ENCODE measurements around the gene WWOX.

WWOX gene

DNA sequence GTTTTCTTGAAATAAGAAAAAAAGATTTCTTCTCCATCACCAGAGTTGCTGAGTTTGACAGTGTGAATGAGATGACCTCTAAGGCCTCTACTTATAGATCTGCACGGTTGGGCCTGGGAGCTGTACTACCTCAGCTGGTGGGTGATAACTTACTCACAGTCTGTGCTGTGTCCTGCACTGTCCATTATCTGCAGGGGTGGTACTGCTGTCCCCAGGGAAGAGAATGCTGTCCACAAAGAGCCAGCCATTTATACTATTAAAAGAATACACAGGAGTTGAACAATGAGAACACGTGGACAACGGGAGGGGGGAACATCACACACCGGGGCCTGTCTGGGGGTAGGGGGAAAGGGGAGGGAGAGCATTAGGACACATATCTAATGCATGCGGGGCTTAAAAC lies 655.3 kb downstream of the WWOX start:
- no peak for DNase-seq

- no peak for DNase-seq
Observed at GRCh38 chr16:78755751-78756661, 656.6 kb downstream of the WWOX start.

- no peak for DNase-seq
Observed at GRCh38 chr16:78759596-78759995, 660.1 kb downstream of the WWOX start.

- no peak for DNase-seq
Observed at GRCh38 chr16:78760611-78761010, 661.2 kb downstream of the WWOX start.

DNA sequence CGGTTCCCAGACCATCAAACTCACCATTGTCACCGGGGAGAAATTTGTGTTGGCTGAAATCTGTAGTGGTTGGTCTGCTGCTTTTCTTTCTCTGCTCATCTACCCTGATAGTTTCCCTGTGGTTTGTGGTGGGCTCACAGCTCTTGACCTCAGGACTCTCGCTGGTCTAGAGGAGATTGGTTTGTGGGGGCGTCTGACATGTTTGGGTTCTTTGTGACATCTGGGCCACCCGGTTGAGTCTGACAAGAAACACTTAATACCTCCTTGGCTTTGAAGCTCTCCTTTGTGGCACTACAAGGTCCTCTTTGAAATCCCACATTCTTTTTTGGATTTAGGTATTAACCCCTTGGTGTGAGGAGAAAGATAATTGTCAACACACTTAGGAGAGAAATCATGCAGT lies 662.0 kb downstream of the WWOX start:
- peak; percentile 30 for DNase-seq

- DNase-seq: no peak
Observed at GRCh38 chr16:78762222-78762621, 662.8 kb downstream of the WWOX start.

- no peak for DNase-seq
Observed at GRCh38 chr16:78763821-78764440, 664.5 kb downstream of the WWOX start.

DNA sequence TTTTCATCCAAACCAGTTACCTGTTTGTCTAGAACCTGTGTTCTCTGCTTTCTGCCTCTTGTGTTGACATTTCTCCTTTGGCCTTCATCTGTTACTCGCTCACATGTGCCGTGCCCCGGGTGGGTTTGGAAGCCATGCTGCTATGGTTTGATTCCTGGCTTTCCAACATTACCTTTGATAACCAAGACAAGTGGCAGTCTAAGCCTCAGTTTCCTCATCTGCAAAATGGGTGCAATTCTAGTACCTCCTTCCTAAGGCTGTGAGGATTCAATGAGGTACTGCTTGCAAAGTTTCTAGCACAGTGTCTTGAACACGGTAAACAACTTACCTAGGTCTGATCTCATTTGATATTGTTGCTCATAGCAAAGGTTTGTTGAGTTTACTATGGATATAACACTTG lies 665.0 kb downstream of the WWOX start:
- DNase-seq: no peak

GRCh38 chr16:78768226-78768625 lies 668.8 kb downstream of the WWOX start:
- no peak for DNase-seq

DNA sequence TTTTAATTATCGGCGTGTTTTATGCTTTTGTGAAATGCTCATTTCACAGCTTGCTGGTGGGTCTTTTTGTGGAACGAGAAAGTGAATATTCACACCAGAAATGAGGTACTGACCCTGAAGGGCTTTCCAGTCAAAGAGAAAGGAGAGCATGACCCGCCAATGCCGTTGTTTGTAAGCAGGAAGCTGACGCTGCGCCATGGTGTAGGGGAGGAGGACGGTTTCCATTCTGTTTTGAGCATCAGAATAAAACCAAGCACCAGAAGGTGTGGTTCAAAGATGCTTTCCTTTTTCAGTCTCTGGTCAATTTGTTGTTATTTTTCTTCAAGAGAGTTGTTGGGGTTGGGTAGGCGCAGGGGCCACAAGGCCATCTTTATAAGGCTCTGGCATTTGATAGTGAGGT lies 669.3 kb downstream of the WWOX start:
- DNase-seq: peak; percentile 63

DNA sequence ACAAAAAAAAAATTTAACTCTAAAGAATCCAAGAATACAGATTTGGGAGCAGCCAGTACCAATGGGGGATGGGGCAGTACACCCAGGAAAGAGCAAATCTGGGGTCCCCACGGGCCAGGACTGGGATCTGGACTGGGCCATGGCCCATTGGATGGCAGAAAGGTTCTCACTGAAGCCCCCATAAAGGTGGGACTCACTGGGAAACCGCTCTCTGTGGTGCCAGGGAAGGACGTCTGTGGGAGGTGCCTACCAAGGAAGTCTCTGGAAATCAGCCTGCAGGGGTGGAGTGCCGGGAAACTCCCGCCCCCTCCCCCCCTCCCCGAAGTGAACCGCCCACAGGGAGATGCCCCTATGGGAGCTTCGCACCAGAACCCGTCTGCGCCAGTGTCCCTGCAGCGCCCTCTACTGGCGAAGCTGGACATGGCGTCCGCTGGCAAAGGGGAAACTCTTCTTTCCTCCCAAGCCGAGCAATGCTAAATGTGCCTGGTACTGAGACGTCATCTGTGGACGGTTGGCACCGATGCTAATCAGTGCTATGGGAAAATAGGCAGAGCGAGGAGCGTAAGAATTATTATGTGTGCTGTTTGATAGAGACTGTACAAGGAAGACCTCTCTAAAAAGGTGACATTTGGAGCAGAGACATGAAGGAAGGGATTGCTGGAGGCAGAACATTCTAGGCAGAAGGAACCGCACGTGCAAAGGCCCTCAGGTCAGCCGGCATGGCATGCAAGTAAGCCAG lies 671.1 kb downstream of the WWOX start:
- DNase-seq: peak; percentile 83

GRCh38 chr16:78773291-78773702 lies 673.8 kb downstream of the WWOX start:
- DNase-seq: peak; percentile 57

DNA sequence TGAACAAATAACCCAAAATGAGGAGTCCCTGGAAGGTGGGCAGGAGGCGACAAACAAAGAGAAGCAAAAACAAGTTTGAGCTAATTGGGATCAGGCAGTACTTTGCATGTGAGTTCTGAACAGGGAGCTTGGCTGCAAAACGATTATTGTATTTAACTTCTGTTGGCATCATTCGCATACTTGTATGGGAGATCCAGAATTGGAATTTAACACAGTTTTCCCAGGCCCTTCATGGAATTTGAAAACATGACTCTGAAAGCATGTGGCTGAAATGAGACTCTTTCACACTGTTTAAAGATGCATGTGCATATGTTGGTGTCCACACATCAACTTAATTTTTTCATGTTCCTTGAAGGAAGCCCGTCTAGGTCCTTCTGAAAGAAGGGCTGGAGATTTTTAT lies 674.3 kb downstream of the WWOX start:
- no peak for DNase-seq

DNA sequence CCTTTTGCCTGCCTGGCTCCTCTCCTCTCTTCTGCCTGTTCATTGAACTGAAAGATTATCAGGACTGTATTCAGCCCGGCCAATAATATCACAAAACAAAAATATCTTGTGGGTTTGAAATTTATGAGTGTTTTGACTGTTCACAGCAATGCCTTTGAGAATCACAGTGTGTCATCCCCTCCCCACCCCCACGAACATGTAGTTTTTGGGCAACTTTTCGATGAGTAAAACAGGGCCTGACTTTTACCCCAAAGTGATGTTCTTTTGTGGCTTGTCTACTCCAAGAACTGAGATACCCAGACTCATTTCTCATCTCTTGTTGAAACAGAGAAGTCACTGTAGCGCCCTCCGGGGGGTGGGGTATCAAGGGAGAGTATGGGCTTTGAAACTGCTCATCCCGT lies 675.7 kb downstream of the WWOX start:
- peak; percentile 82 for DNase-seq

DNA sequence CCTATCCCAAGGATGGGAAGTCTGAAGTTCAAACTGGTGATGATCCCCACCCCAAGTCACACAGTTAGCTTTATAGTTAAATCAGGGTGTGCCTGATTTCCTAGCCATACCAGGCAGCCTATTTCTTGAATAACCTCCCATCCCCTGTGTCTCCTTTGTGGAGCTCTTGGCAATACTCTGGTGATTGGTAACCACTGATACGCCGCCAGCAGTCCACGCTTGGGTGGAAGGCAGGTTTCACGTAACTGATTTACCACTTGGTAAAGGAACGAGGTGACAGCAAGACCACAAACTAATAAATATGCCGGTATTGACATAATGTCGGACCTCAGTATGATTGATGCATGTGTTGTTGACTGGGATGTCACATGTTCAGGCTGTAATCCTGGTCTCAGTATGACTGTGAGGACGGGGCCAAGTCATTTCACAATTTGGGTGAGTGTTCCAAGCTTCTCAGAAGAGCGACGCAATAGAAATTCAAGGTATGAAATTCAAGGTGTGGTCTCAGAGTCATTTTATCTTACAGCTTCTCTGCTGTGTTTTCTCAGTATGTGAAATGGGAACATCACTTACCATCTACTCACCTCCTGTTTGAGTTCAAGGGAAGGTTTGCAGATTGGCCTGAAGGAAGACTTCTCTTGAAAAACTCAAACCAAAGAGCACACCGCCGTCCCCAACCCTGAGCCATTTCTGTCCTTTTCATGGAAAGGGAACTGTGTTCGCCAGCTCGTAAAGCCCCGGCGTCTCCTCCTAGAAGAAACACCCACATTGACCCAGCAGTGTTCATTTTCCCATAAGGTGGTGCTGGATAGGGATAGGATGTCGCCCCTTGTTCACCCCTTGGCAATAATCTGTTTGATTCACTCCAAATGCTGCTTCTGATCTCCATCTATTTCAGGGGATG lies 678.9 kb downstream of the WWOX start:
- peak; percentile 62 for DNase-seq

DNA sequence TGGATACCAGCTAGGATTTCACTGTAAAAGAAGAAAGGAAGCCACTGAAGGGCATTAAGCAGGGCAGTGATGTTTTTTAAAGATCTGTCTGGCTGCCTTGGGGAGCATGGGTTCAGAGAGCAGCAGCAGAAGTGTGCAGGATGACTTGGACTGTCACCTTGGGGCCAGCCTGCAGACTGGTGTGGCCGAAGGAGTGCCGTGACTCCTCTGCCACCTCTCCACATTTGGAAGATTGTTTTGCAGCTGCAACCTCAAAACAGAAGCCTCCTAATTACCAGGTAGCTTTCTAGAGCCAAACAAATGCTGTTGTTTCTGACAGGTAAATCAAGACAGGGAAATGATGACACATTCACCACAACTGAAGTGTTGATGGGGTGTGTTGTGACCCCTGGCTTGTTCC lies 681.4 kb downstream of the WWOX start:
- no peak for DNase-seq

- no peak for DNase-seq
Observed at GRCh38 chr16:78782572-78782971, 683.1 kb downstream of the WWOX start.

DNA sequence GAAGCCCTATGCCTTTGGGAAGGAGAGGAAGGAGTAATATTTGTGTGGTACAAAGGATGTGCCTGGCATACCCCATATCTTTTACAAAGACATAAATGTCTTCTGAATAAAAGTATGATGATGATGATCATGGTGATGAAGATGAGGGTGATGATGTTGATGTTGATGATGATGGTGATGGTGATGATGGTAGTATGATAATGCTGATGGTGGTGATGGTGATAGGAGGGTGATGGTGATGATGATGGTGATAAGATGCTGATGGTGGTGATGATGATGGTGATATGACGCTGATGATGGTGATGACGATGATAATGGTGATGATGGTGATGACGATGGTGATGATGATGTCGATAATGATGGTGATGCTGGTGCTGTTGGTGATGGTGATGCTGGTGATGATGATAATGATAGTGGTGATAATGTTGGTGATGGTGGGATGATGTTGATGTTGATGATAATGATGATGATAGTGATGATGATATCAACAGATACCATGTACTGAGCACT lies 684.2 kb downstream of the WWOX start:
- no peak for DNase-seq

DNA sequence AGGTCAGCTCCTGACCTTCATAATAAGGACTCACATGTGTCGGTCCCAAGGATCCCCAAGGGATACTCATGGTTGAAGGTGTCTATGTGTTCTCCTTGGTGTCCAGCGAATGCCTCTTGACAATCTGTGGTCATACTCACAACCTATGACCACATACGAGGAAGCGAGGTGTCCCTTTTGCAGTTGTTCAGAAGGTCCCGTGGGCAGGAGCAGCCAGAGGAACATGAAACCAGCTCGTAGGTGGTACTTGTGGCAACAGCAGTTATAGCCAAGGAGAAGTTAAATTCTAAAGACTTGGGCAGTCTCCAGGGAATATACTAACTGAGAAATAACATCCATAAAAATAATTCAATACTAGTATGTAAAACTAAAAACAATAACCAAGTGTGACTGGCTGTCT lies 685.3 kb downstream of the WWOX start:
- DNase-seq: no peak

GRCh38 chr16:78785218-78785617 lies 685.8 kb downstream of the WWOX start:
- no peak for DNase-seq

DNA sequence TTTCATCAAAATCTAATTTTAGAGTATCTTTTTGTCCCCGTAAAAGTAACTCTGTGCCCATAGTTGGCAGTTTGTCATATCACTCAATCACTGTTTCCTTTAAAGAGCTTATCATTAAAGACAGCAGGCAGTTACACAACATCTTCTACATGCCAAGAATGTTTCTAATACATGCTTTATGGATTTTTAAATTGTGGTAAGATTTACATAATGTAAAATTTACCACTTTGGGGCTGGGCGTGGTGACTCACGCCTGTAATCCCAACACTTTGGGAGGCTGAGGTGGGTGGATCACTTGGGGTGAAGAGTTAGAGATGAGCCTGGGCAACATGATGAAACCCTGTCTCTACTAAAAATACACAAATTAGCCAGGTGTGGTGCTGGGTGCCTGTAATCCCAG lies 687.2 kb downstream of the WWOX start:
- no peak for DNase-seq

DNA sequence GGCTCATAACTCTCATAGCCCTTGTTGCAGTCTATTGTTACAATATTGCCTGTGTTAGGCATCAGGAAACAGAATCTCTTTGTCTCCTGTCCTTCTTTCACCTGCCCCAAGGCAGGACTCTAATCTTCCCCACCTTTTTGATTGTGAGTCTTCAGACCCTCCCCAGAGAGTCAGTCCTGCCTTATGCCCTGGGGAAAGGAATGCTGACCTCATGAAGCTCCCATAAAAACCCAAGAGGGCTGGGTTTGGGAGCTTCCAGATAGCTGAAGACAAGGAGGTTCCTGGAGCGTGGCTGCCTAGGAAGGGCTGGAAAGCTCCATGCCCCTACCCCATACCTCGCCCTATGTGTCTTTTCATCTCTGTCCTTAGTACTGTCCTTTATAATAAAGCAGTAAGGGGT lies 688.8 kb downstream of the WWOX start:
- no peak for DNase-seq

Measured in stimulated activated CD4-positive, alpha-beta T cell treated with anti-CD3 and anti-CD28 coated beads, Interleukin-4, amount 100 ng/mL, for 24 hours (primary cell).